GM19099 (cell line): Measurements from ENCODE around the gene GATB.

Source experiments
- POLR2A ChIP-seq: IDR thresholded peaks from 3 replicates; pipeline ENCODE4 v1.6.1; 2011; ENCODE audit warnings: low read depth; ENCODE audit not compliant: insufficient read length; ENCODE audit errors: extremely low read depth

The GATB gene

GRCh38 chr4:151678048-151678872, 82.5 kb downstream of the GATB start:
- TF ChIP-seq POLR2A = no peak

GRCh38 chr4:151677193-151677592, 83.6 kb downstream of the GATB start:
- no peak for TF ChIP-seq POLR2A

GRCh38 chr4:151676301-151676700, 84.5 kb downstream of the GATB start:
- no peak for TF ChIP-seq POLR2A

DNA sequence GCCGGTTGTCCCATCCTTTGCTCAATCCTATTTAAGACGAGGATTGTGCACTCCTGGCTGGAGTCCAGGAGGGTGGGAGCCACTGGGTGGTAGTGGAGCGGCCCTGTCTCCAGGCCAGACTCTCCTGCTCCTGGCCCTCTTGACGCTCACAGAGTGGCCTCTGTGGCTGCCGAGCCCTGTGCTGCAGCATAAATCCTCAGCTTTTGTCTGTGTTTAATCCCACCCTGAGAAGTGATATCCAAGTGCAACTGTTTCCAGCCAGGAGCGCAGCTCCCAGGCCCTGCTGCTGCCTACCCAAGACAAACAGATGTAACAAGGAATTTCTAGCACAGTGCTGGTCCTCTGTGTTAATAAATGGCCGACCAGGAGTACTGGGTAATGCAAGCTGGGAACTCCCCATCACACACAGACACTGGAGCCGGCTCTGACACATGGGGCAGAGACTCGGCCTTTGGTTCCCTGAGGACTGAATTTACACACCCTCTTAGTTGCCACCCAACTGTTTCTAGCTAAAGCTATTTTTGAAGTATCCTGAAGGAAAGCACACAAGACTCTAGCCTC, 85.3 kb downstream of the GATB start:
- TF ChIP-seq POLR2A = no peak

- TF ChIP-seq POLR2A = no peak
These were observed 85.9 kb downstream of the GATB start for GRCh38 chr4:151674804-151675391.

DNA sequence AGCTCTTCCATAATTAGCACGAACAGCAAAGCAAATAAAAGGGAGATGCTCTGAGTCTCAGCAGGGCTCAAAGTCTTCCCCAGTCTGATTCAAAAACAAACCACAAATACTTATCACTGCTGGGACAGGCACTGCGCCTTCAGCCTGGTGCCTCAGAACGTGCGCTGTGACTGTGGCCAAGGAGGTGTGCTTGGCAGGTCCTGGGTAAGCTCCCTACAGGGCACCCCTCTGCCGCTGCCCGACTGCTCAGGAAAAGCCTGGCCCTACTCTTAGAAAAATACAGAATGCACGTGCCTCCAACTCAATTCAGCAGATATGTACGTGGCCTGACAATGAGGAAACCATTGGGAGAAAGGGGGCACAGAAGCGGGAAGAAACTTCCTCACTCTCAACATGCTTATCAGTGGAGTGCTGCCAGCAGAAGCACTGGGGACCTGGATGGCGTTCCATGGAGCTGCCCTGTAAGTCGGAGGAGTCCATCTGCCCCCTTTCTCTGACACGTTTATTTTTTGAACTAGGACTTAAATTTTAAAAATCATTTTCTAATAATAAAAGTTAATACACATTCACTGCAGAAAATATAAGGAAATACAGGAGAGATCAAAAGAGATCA, 86.8 kb downstream of the GATB start:
- no peak for TF ChIP-seq POLR2A

GRCh38 chr4:151672996-151673395, 87.8 kb downstream of the GATB start:
- no peak for TF ChIP-seq POLR2A

DNA sequence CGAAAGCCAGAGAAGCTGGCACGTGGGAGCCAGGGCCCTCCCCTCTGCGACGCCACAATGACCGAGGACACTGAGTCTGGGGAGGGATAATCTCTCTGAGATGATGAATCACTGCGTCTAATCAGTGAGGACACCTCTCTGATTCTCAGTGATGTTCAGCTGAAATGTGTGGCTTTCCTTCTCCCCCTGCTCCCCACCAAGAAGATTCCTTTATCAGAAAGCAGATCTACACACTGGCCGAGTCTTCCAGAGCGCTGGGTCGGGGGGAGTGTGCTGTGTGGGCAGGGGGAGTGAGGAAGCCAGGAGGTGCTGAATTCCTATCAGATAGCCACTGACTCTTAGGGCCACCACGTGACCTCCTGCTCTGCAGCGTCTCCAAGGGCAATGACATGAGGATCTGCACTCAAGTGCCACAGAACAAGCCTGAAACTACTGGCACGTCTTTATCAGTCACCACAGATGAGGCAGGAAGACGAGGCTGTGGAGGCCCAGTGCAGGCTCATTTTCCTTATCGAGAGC, 89.2 kb downstream of the GATB start:
- TF ChIP-seq POLR2A = no peak

GRCh38 chr4:151670843-151671242, 90.0 kb downstream of the GATB start:
- TF ChIP-seq POLR2A = no peak

DNA sequence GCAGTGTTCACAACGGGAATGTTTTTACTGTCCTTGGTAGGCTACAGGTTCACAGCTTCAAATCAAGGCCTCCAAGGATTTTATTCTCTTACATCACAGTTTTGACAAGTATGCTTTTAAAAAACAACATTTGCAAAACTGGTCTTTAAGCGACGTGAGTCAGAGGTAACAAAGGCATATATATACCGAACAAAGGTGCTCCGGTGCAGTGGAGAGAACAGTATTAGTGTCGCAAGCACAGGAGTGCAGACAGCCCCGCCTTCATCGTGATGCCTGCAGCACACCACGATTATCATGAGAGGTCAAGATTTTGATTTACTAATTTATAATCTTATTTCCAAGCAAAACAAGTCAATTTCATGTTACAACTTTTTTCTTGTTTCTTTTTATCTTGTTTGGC, 90.8 kb downstream of the GATB start:
- TF ChIP-seq POLR2A = no peak

DNA sequence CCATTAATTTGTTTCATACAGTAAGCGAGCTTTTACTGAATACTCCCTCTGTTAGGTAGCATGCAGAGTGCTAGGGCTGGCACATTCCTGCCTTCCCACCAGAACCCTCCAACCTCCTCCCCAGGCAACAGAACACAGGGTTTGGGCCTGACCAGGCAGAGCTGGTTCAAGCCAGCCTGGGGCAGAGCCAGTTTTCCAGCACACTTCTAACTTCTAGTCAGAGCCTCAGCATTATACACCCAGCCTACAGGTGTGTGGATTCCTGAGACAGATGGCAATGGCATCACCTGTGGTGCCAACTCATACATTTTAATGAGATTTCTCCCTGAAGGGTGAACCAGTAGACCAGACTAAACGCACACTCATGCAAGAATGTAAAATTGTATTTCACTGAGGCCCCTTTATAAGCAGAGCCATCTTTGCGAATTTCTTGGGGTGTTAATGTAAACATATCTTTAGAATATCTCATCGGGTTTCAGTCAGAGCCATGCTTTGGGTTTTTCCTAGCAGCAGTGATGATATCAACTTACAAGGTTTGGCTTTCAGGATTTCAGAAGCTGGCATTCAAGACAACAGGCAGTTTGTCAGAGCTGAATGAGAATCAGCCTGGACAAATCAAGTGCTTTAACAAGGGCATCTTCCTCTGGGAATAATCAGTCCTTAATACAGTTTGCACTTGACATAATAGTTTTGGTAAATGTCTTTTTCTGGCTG, 92.0 kb downstream of the GATB start:
- no peak for TF ChIP-seq POLR2A

GRCh38 chr4:151667666-151668065, 93.1 kb downstream of the GATB start:
- no peak for TF ChIP-seq POLR2A

DNA sequence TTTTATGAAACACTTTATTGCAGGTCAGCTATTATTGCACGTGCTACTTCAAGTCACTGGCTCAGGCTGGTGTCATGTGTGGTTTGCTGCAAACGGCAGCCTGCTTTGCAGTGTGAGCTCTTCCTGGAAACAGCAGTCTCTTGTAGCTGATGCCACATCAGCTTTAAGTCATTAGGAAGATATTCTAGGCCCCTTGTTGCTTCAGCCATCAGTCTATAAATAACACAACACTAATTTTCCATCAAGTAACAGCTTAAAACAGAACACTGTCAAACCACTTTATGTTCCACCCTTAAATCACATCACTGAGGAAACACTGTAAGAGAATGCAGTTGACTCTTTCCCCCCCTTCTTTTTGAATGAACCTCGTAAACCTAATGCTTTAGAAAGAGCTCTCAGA, 93.8 kb downstream of the GATB start:
- no peak for TF ChIP-seq POLR2A

GRCh38 chr4:151666501-151666900, 94.3 kb downstream of the GATB start:
- no peak for TF ChIP-seq POLR2A

DNA sequence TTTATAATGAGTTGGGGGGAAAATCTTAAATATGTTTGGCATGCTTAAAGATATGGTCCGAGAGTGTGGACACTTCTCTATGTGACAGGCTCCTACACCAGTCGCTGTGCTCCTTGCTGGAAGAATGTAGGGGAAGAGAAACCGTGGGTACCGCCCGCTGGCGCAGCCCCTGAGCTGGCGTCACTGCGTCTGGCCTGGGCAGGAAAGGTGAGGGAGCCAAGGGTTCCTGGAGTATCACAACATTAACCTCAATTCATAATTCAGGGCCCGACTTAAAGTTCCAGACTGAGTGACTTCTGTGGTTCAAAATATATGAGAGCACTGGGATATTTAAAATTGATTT, 95.1 kb downstream of the GATB start:
- no peak for TF ChIP-seq POLR2A
